Measurements from ENCODE around the gene GNG12.

The GNG12 gene

DNA sequence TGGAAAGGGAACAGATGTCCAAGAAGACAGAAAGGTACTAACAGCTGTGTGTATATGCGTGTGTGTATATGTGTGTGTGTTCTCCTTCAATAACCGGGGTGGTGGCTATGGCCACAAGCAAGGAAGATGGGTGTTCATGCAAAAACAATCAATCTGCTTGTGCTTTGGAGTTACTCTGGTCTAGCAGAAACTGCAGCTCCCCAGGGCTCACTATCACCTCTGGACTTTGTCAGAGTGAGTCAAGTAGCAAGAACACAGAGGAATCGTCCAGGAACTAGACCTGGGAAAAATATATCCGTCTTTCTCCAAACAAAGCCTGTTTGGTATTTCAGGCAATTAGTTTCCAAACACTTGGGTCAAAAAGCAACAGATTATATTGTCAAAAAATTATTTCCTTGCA is 68.6 kb downstream of the GNG12 start:
- no peaks in the 10 kb centered on the region for H3K9me3 ChIP-seq (ENCODE audit: low read length)
- no peaks in the 10 kb centered on the region for H3K27me3 ChIP-seq (ENCODE audit: insufficient read depth, low read length)
- H2AFZ ChIP-seq (ENCODE audit: low read depth, low read length) = no peak overlapping the region
- H3K4me1 ChIP-seq (ENCODE audit: insufficient read depth, low read length) = peaks cover 8% of the 10 kb centered on the region
- H3K4me3 ChIP-seq (ENCODE audit: low read length) = no peak overlapping the region
- no peaks in the 10 kb centered on the region for H3K36me3 ChIP-seq (ENCODE audit: insufficient read depth, low read length)

DNA sequence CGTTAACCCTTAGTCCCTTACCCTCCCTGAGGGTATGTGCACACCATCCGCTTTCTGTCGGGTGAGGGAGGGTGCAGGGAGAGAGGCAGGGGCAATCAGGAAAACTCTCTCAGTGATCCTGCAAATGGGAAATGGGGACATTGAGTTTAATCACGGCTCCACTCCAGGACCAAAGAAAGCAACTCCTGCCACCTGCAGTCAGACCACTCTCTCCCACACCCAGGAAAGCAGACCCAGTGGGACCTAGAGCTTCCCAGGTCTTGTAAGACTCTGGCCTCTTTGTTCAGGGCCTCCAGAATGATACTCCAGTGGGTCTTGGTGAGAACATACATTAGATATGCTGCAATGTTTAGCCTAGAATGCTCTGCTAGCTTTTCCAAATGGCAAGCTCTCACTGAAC is 71.5 kb downstream of the GNG12 start:
- Histone ChIP-seq H2AFZ (ENCODE audit: low read depth, low read length) (no peak overlapping the region), H3K27me3 (ENCODE audit: insufficient read depth, low read length) (no peaks in the 10 kb centered on the region), H3K9me3 (ENCODE audit: low read length) (no peaks in the 10 kb centered on the region), H3K36me3 (ENCODE audit: insufficient read depth, low read length) (no peaks in the 10 kb centered on the region), H3K4me1 (ENCODE audit: insufficient read depth, low read length) (peaks cover 5% of the 10 kb centered on the region), H3K4me3 (ENCODE audit: low read length) (no peak overlapping the region)

- Histone ChIP-seq H3K36me3 (ENCODE audit: insufficient read depth, low read length) (no peaks in the 10 kb centered on the region), H3K4me3 (ENCODE audit: low read length) (no peak overlapping the region), H2AFZ (ENCODE audit: low read depth, low read length) (no peak overlapping the region), H3K9me3 (ENCODE audit: low read length) (no peaks in the 10 kb centered on the region), H3K27me3 (ENCODE audit: insufficient read depth, low read length) (no peaks in the 10 kb centered on the region), H3K4me1 (ENCODE audit: insufficient read depth, low read length) (no peaks in the 10 kb centered on the region)
Measured at GRCh38 chr1:67761091-67761490, 72.2 kb downstream of the GNG12 start.

- no peaks in the 10 kb centered on the region for H3K9me3 ChIP-seq (ENCODE audit: low read length)
- H3K4me1 ChIP-seq (ENCODE audit: insufficient read depth, low read length) = no peaks in the 10 kb centered on the region
- no peaks in the 10 kb centered on the region for H3K36me3 ChIP-seq (ENCODE audit: insufficient read depth, low read length)
- H3K27me3 ChIP-seq (ENCODE audit: insufficient read depth, low read length) = no peaks in the 10 kb centered on the region
- H3K4me3 ChIP-seq (ENCODE audit: low read length) = no peak overlapping the region
- H2AFZ ChIP-seq (ENCODE audit: low read depth, low read length) = no peak overlapping the region
Measured at GRCh38 chr1:67760030-67760821, 73.0 kb downstream of the GNG12 start.

DNA sequence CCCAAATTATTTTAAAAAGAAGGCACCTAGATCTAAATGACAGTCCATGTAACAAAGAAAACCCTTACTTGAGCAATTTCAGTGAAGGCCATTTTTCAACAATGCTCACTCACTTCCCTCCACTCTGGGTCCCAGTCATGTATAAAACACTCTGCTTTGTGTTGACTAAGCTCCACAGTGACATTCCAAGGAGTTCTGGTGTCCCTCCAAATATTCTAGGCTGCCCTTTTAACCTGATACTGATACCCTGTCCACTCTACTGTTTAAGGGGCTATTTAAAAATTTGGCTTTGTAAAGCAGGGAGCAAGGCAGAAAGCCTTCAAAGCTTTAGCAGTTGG is 73.6 kb downstream of the GNG12 start:
- H3K9me3 ChIP-seq (ENCODE audit: low read length) = no peaks in the 10 kb centered on the region
- H2AFZ ChIP-seq (ENCODE audit: low read depth, low read length) = no peak overlapping the region

DNA sequence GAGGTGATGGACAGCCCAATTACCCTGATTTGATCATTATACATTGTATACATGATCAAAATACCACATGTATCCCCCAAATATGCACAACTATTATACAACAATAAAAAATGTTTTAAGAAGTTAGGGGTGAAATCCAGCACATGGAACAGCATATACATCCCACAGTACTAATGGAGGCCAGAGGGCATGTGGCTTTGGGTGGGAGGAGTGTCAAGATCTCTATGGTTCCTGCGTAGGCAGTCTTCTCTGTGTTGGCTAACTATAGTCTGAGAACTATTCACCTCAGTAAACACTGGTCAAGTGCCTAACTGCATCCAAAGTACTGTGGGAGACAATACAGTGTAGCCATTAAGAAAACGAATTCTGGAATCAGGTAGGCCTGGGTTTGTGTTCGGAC is 74.2 kb downstream of the GNG12 start:
- Histone ChIP-seq H3K4me3 (ENCODE audit: low read length) (no peak overlapping the region), H3K4me1 (ENCODE audit: insufficient read depth, low read length) (no peaks in the 10 kb centered on the region), H3K36me3 (ENCODE audit: insufficient read depth, low read length) (no peaks in the 10 kb centered on the region), H3K9me3 (ENCODE audit: low read length) (no peaks in the 10 kb centered on the region), H3K27me3 (ENCODE audit: insufficient read depth, low read length) (no peaks in the 10 kb centered on the region), H2AFZ (ENCODE audit: low read depth, low read length) (no peak overlapping the region)

More for the DNA sequence above, 73.6 kb downstream of the GNG12 start:
- Histone ChIP-seq H3K27me3 (ENCODE audit: insufficient read depth, low read length) (no peaks in the 10 kb centered on the region), H3K36me3 (ENCODE audit: insufficient read depth, low read length) (no peaks in the 10 kb centered on the region), H3K4me3 (ENCODE audit: low read length) (no peak overlapping the region), H3K4me1 (ENCODE audit: insufficient read depth, low read length) (no peaks in the 10 kb centered on the region)

- Histone ChIP-seq H3K9me3 (ENCODE audit: low read length) (no peaks in the 10 kb centered on the region), H2AFZ (ENCODE audit: low read depth, low read length) (no peak overlapping the region), H3K36me3 (ENCODE audit: insufficient read depth, low read length) (no peaks in the 10 kb centered on the region), H3K27me3 (ENCODE audit: insufficient read depth, low read length) (no peaks in the 10 kb centered on the region), H3K4me1 (ENCODE audit: insufficient read depth, low read length) (no peaks in the 10 kb centered on the region), H3K4me3 (ENCODE audit: low read length) (no peak overlapping the region)
Measured at GRCh38 chr1:67755619-67756018, 77.6 kb downstream of the GNG12 start.

- Histone ChIP-seq H3K9me3 (ENCODE audit: low read length) (no peaks in the 10 kb centered on the region), H3K4me3 (ENCODE audit: low read length) (no peak overlapping the region), H2AFZ (ENCODE audit: low read depth, low read length) (no peak overlapping the region), H3K4me1 (ENCODE audit: insufficient read depth, low read length) (peaks cover 3% of the 10 kb centered on the region), H3K36me3 (ENCODE audit: insufficient read depth, low read length) (no peaks in the 10 kb centered on the region), H3K27me3 (ENCODE audit: insufficient read depth, low read length) (no peaks in the 10 kb centered on the region)
Measured at GRCh38 chr1:67755160-67755559, 78.1 kb downstream of the GNG12 start.

- Histone ChIP-seq H3K27me3 (ENCODE audit: insufficient read depth, low read length) (no peaks in the 10 kb centered on the region), H3K4me3 (ENCODE audit: low read length) (no peak overlapping the region), H3K9me3 (ENCODE audit: low read length) (no peaks in the 10 kb centered on the region), H2AFZ (ENCODE audit: low read depth, low read length) (no peak overlapping the region), H3K4me1 (ENCODE audit: insufficient read depth, low read length) (peaks cover 5% of the 10 kb centered on the region), H3K36me3 (ENCODE audit: insufficient read depth, low read length) (no peaks in the 10 kb centered on the region)
Measured at GRCh38 chr1:67754526-67754920, 78.7 kb downstream of the GNG12 start.

GRCh38 chr1:67753776-67754525 is 79.3 kb downstream of the GNG12 start:
- H3K9me3 ChIP-seq (ENCODE audit: low read length) = no peaks in the 10 kb centered on the region
- H3K4me1 ChIP-seq (ENCODE audit: insufficient read depth, low read length) = peaks cover 5% of the 10 kb centered on the region

DNA sequence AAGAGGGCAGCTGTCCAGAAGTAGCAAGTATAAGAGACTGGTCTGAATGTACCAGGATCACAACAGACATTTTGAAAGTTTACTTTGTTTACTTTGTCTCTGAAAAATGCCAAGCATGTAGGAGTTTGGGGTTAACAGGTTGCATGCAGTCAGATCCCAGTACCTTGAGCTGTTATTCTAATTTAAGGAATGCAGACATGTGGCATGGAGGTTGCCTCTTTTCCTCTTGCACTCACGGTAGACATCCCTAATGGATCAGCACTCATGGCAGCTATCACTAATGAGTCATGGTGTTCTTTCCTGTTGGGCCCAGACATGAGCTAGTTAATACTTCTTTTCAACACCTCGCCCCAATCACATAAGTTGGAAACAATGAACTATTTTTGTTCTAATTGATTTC is 81.0 kb downstream of the GNG12 start:
- Histone ChIP-seq H3K4me3 (ENCODE audit: low read length) (no peak overlapping the region), H3K4me1 (ENCODE audit: insufficient read depth, low read length) (peaks cover 17% of the 10 kb centered on the region), H2AFZ (ENCODE audit: low read depth, low read length) (no peak overlapping the region)

More at GRCh38 chr1:67753776-67754525, 79.3 kb downstream of the GNG12 start:
- no peaks in the 10 kb centered on the region for H3K27me3 ChIP-seq (ENCODE audit: insufficient read depth, low read length)
- H3K36me3 ChIP-seq (ENCODE audit: insufficient read depth, low read length) = no peaks in the 10 kb centered on the region
- H2AFZ ChIP-seq (ENCODE audit: low read depth, low read length) = no peak overlapping the region
- H3K4me3 ChIP-seq (ENCODE audit: low read length) = no peak overlapping the region

GRCh38 chr1:67750691-67751054 is 82.6 kb downstream of the GNG12 start:
- Histone ChIP-seq H3K4me1 (ENCODE audit: insufficient read depth, low read length) (peaks cover 17% of the 10 kb centered on the region), H3K4me3 (ENCODE audit: low read length) (no peak overlapping the region), H3K9me3 (ENCODE audit: low read length) (no peaks in the 10 kb centered on the region), H2AFZ (ENCODE audit: low read depth, low read length) (no peak overlapping the region), H3K27me3 (ENCODE audit: insufficient read depth, low read length) (no peaks in the 10 kb centered on the region), H3K36me3 (ENCODE audit: insufficient read depth, low read length) (no peaks in the 10 kb centered on the region)

More for the DNA sequence above, 81.0 kb downstream of the GNG12 start:
- no peaks in the 10 kb centered on the region for H3K36me3 ChIP-seq (ENCODE audit: insufficient read depth, low read length)
- no peaks in the 10 kb centered on the region for H3K27me3 ChIP-seq (ENCODE audit: insufficient read depth, low read length)
- no peaks in the 10 kb centered on the region for H3K9me3 ChIP-seq (ENCODE audit: low read length)

GRCh38 chr1:67749844-67750690 is 83.2 kb downstream of the GNG12 start:
- H3K4me1 ChIP-seq (ENCODE audit: insufficient read depth, low read length) = peaks cover 17% of the 10 kb centered on the region
- H3K36me3 ChIP-seq (ENCODE audit: insufficient read depth, low read length) = no peaks in the 10 kb centered on the region

More at GRCh38 chr1:67749844-67750690, 83.2 kb downstream of the GNG12 start:
- no peaks in the 10 kb centered on the region for H3K27me3 ChIP-seq (ENCODE audit: insufficient read depth, low read length)
- no peak overlapping the region for H2AFZ ChIP-seq (ENCODE audit: low read depth, low read length)
- no peaks in the 10 kb centered on the region for H3K9me3 ChIP-seq (ENCODE audit: low read length)
- H3K4me3 ChIP-seq (ENCODE audit: low read length) = no peak overlapping the region
